Fibroblast of lung (primary cell): ENCODE data around the gene RPH3AL.

Experiments used
- EZH2 ChIP-seq: IDR thresholded peaks from 2 replicates; pipeline ENCODE4 v1.5.1; 2012; ENCODE audit warnings: low read length, control low read depth, mild to moderate bottlenecking; ENCODE audit errors: missing control alignments
- TF ChIP-seq, protein P1 (sequence below), 2 donors: IDR thresholded peaks in 1 of 2; conservative IDR thresholded peaks in 1 of 2; 1 replicate in 1 of 2; 2 replicates in 1 of 2; pipeline ENCODE4 v1.5.1; 2011 to 2012; ENCODE audit warnings: low read length in 2 of 2, control low read depth in 1 of 2, inconsistent platforms in 1 of 2, low read depth in 1 of 2, mild to moderate bottlenecking in 1 of 2

GRCh38 chr17:323721-324571, 28.7 kb downstream of the RPH3AL start:
- TF ChIP-seq, protein P1, sequence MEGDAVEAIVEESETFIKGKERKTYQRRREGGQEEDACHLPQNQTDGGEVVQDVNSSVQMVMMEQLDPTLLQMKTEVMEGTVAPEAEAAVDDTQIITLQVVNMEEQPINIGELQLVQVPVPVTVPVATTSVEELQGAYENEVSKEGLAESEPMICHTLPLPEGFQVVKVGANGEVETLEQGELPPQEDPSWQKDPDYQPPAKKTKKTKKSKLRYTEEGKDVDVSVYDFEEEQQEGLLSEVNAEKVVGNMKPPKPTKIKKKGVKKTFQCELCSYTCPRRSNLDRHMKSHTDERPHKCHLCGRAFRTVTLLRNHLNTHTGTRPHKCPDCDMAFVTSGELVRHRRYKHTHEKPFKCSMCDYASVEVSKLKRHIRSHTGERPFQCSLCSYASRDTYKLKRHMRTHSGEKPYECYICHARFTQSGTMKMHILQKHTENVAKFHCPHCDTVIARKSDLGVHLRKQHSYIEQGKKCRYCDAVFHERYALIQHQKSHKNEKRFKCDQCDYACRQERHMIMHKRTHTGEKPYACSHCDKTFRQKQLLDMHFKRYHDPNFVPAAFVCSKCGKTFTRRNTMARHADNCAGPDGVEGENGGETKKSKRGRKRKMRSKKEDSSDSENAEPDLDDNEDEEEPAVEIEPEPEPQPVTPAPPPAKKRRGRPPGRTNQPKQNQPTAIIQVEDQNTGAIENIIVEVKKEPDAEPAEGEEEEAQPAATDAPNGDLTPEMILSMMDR (conservative IDR thresholded peaks at IDR 0.05 in 1 of 2, IDR thresholded peaks at IDR 0.05 in 1 of 2; ENCODE audit: low read depth in 1 of 2, low read length in 2 of 2): no peak
- no peak for TF ChIP-seq EZH2
